ENCODE results near the gene GAPVD1. TPM values are rescaled to one million over a fixed set of nuclear protein-coding genes. Genes with fewer than 3 reads are reported as not detected.

GAPVD1 gene
- total RNA-seq, 1 experiment from 2014 or later: 70.3 TPM

DNA sequence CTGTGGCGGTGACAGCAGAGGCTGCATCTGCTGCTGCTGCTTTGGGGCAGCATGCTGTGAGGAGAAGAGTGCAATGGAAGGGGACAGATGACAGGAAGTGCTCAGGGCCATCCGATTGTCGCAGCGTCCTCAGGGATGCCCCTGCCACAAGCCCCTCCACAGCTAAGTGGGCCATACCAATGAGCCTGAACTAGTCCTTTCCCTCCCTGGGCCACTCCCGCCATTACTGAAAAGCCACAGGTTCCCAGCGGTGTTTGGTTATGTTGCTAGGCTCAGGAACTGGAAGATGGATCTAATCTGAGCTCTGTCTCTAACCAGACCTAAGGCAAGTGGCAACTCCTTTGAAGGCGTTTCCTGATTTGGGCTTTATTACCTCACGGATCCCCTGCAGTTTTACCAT lies 109.2 kb downstream of the GAPVD1 start:
- no TSS peak for BruUV-seq (replicated peaks)
- intact Hi-C loops (cut with micrococcal nuclease; ENCODE audit: unreplicated experiment): loop anchor here (5.0 kb wide), 1 partner anchor 753 kb away; no protein-coding TSS in a partner anchor
- ChIA-PET CTCF (interaction anchor here (1.2 kb wide), 1 partner anchor 477 kb away, joined by 4 read pairs; no protein-coding TSS in a partner anchor), POLR2A (ENCODE audit: unreplicated experiment) (no interaction called here)
- no peak overlapping the region for H3K4me2 ChIP-seq
- no peaks in the 10 kb centered on the region for H3K9me2 ChIP-seq (ENCODE audit: insufficient read depth)
- H3F3A ChIP-seq (ENCODE audit: insufficient read depth, low read depth): no peaks in the 10 kb centered on the region; the same call in 1 of the 2 replicates
- H3K36me3 ChIP-seq (ENCODE audit: low read depth): no peaks in the 10 kb centered on the region
- H3K27me3 ChIP-seq (ENCODE audit: insufficient read depth, low read depth): no peaks in the 10 kb centered on the region
- no peaks in the 10 kb centered on the region for H3K4me1 ChIP-seq (replicated peaks; ENCODE audit: insufficient read depth)
- H2AFZ ChIP-seq: no peak overlapping the region
- no peak overlapping the region for H3K4me3 ChIP-seq
- no peak for DNase-seq
- no peaks in the 10 kb centered on the region for H3K79me2 ChIP-seq (ENCODE audit: low read depth)
- no peaks in the 10 kb centered on the region for H3K9me3 ChIP-seq (ENCODE audit: insufficient read depth, low read depth)
- H4K20me1 ChIP-seq (ENCODE audit: insufficient read depth): no peaks in the 10 kb centered on the region
- TF ChIP-seq EZH2 (IDR thresholded peaks at IDR 0.05; ENCODE audit: low read depth) (no peak), CTCF (conservative IDR thresholded peaks at IDR 0.05) (no peak)
- no peak overlapping the region for H3K27ac ChIP-seq

DNA sequence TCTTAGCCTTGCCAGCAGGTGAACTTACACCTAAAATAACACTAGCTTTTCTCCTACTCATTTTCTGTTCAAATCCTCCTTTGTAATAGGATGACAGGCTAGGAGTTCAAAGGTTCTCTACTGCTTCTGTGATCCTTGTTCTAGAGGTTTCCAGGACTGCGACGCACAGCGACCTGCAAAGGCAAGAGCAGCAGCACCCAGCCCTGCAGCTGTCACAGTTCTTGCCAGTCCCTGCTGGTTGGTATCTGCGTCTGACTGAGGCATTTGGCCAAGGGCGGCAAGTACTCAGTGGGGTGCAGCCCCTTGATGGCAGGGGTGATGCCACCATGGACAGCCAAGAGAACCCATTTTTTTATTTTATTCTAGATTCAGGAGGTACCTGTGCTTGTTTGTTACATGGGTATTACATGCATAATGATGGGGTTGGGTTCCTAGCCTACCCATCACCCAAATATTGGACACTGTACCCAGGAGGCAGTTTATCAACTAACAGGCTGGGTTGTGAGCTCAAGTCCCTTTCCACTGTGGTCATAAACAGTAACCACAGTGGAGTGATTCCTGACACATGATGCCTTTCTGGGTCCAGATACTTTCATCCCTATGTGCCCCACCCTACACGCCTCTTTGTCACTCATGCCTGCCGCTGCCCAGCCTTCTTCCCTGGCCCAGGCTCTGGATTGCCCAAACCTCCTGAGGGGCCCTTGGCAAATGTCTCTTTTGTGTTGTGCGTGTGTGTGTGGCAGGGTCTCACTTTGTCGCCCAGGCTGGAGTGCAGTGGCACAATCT lies 111.0 kb downstream of the GAPVD1 start:
- H3K27ac ChIP-seq: no peak overlapping the region
- CTCF ChIA-PET: interaction anchor here (0.5 to 0.6 kb wide), 3 partner anchors 224 to 1277 kb away, joined by 3 to 7 read pairs (median 4); no protein-coding TSS in a partner anchor

More for the DNA sequence above, 111.0 kb downstream of the GAPVD1 start:
- H3K4me2 ChIP-seq: no peak overlapping the region
- no peaks in the 10 kb centered on the region; the same call in 1 of the 2 replicates for H3F3A ChIP-seq (ENCODE audit: insufficient read depth, low read depth)
- no peaks in the 10 kb centered on the region for H3K9me2 ChIP-seq (ENCODE audit: insufficient read depth)
- no peak for TF ChIP-seq EZH2 (IDR thresholded peaks at IDR 0.05; ENCODE audit: low read depth)
- TF ChIP-seq CTCF (conservative IDR thresholded peaks at IDR 0.05): no peak
- H3K9me3 ChIP-seq (ENCODE audit: insufficient read depth, low read depth): no peaks in the 10 kb centered on the region
- no peaks in the 10 kb centered on the region for H3K27me3 ChIP-seq (ENCODE audit: insufficient read depth, low read depth)
- POLR2A ChIA-PET (ENCODE audit: unreplicated experiment): no interaction called here
- no peak for DNase-seq
- intact Hi-C loops (cut with micrococcal nuclease; ENCODE audit: unreplicated experiment): loop anchor here (2.0 to 5.0 kb wide), 2 partner anchors 116 to 755 kb away; no protein-coding TSS in a partner anchor
- no peaks in the 10 kb centered on the region for H3K36me3 ChIP-seq (ENCODE audit: low read depth)
- H2AFZ ChIP-seq: no peak overlapping the region
- H4K20me1 ChIP-seq (ENCODE audit: insufficient read depth): no peaks in the 10 kb centered on the region
- no peaks in the 10 kb centered on the region for H3K4me1 ChIP-seq (replicated peaks; ENCODE audit: insufficient read depth)
- BruUV-seq (replicated peaks): no TSS peak
- H3K79me2 ChIP-seq (ENCODE audit: low read depth): no peaks in the 10 kb centered on the region
- no peak overlapping the region for H3K4me3 ChIP-seq
